CD4-positive, alpha-beta memory T cell (primary cell): ENCODE results near the gene GABRB3. TPM values are rescaled to one million over a fixed set of nuclear protein-coding genes. Genes with fewer than 3 reads are reported as not detected.

Experiments
- CTCF ChIA-PET: fragments of 350-600 bp; sonication (Branson Sonifier 250); formaldehyde crosslinking; loops from one replicate; lab custom pipeline; 2021; ENCODE audit warnings: inconsistent platforms; ENCODE audit not compliant: partially characterized antibody; lab: Charles Lee
- POLR2A ChIA-PET: fragments of 350-600 bp; sonication (Branson Sonifier 250); formaldehyde crosslinking; loops from one replicate; lab custom pipeline; 2021; ENCODE audit not compliant: partially characterized antibody; lab: Charles Lee
- DNase-seq, 5 donors: peaks; one replicate each; pipeline versions ENCODE4 v3.0.0 to v3.0.0-alpha.2; 2020 to 2022; ENCODE audit warnings: mixed read lengths in 1 of 5
- H3K27ac ChIP-seq: one replicate; pipeline ENCODE4 v1.7.0; 2013; ENCODE audit warnings: low read depth, low read length
- H3K27me3 ChIP-seq: 2 replicates; pipeline ENCODE4 v1.7.0; 2013; ENCODE audit warnings: mild to moderate bottlenecking, low read length, moderate library complexity; ENCODE audit not compliant: insufficient read depth
- H3K36me3 ChIP-seq: 2 replicates; pipeline ENCODE4 v1.7.0; 2013; ENCODE audit warnings: mild to moderate bottlenecking, low read length, moderate library complexity; ENCODE audit not compliant: insufficient read depth
- H3K4me1 ChIP-seq: 2 replicates; pipeline ENCODE4 v1.7.0; 2013; ENCODE audit warnings: mild to moderate bottlenecking, low read length, moderate library complexity; ENCODE audit not compliant: insufficient read depth
- H3K4me3 ChIP-seq, 2 donors: one replicate each; pipeline ENCODE4 v1.7.0; 2013; ENCODE audit warnings: low read length in 2 of 2, mild to moderate bottlenecking in 1 of 2
- H3K9me3 ChIP-seq, 2 donors: one replicate each; pipeline ENCODE4 v1.7.0; 2013; ENCODE audit warnings: low read length in 2 of 2, control low read depth in 1 of 2; ENCODE audit not compliant: control insufficient read depth in 1 of 2
- H3K27ac Mint-ChIP-seq, 7 donors: one replicate each; pipeline ENCODE4 v1.8.0; 2020 to 2021; ENCODE audit warnings: mixed read lengths in 7 of 7, mild to moderate bottlenecking in 6 of 7, inconsistent platforms in 3 of 7, moderate library complexity in 3 of 7
- H3K27me3 Mint-ChIP-seq, 2 donors: one replicate each; pipeline ENCODE4 v1.8.0; 2020 to 2021; ENCODE audit warnings: mixed read lengths in 2 of 2
- H3K36me3 Mint-ChIP-seq, 2 donors: one replicate each; pipeline ENCODE4 v1.8.0; 2020 to 2021; ENCODE audit warnings: mixed read lengths in 2 of 2, inconsistent platforms in 1 of 2, mild to moderate bottlenecking in 1 of 2
- H3K4me1 Mint-ChIP-seq, 4 donors: one replicate each; pipeline ENCODE4 v1.8.0; 2020 to 2021; ENCODE audit warnings: mixed read lengths in 4 of 4, mild to moderate bottlenecking in 1 of 4
- H3K4me3 Mint-ChIP-seq, 8 donors: one replicate each; pipeline ENCODE4 v1.8.0; 2020 to 2021; ENCODE audit warnings: mixed read lengths in 8 of 8, mild to moderate bottlenecking in 7 of 8, moderate library complexity in 6 of 8, inconsistent platforms in 3 of 8
- H3K9me3 Mint-ChIP-seq, 8 donors: one replicate each; pipeline ENCODE4 v1.8.0; 2020 to 2021; ENCODE audit warnings: mixed read lengths in 8 of 8, mild to moderate bottlenecking in 5 of 8, inconsistent platforms in 3 of 8, moderate library complexity in 1 of 8
- intact Hi-C: fragments of 100-400 bp; cut with micrococcal nuclease; formaldehyde crosslinking; loops from one replicate; pipeline ENCODE4 v1.15.1; 2023
- polyA plus RNA-seq, 2 donors: library from polyadenylated mRNA; unstranded; fragments of 300-500 nt; fragmentation: Illumina TruSeq; gene quantifications; one replicate each; pipeline ENCODE4 v1.2.3, GENCODE V29; 2021
- total RNA-seq, 2 experiments: library from RNA; stranded (reverse); gene quantifications; one replicate each; pipeline ENCODE4 v1.2.3, GENCODE V29; 2021

The GABRB3 gene
- total and polyA plus RNA-seq, 4 experiments from 2014 or later, result 0.06 to 0.08 TPM; not detected in 2

- H3K9me3 ChIP-seq, result no peaks in the 10 kb centered on the region
- Mint-ChIP-seq H3K4me1 (no peaks in the 10 kb centered on the region), H3K27me3 (no peaks in the 10 kb centered on the region), H3K27ac (no peak overlapping the region), H3K9me3 (peaks cover 0 to 16% (median 7%) of the 10 kb centered on the region in 8 donors), H3K36me3 (no peaks in the 10 kb centered on the region), H3K4me3 (no peak overlapping the region)
- ChIA-PET CTCF (no interaction called here), POLR2A (no interaction called here)
- no peaks in the 10 kb centered on the region for H3K36me3 ChIP-seq
- no peaks in the 10 kb centered on the region for H3K27me3 ChIP-seq
- H3K4me1 ChIP-seq, result no peaks in the 10 kb centered on the region
- no peak overlapping the region for H3K4me3 ChIP-seq
- DNase-seq, result no peak
- intact Hi-C loops, result no loop called here
- H3K27ac ChIP-seq, result no peak overlapping the region
Measured at GRCh38 chr15:26661748-26662147, 111.1 kb downstream of the GABRB3 start.

- ChIA-PET POLR2A (no interaction called here), CTCF (no interaction called here)
- Histone ChIP-seq H3K27me3 (no peaks in the 10 kb centered on the region), H3K4me1 (no peaks in the 10 kb centered on the region), H3K27ac (no peak overlapping the region), H3K36me3 (no peaks in the 10 kb centered on the region), H3K9me3 (no peaks in the 10 kb centered on the region), H3K4me3 (no peak overlapping the region)
- no peaks in the 10 kb centered on the region for H3K4me1 Mint-ChIP-seq
- no peak overlapping the region for H3K4me3 Mint-ChIP-seq
- intact Hi-C loops, result no loop called here
- H3K9me3 Mint-ChIP-seq, result peaks cover 0 to 16% (median 7%) of the 10 kb centered on the region in 8 donors
- no peaks in the 10 kb centered on the region for H3K27me3 Mint-ChIP-seq
- H3K27ac Mint-ChIP-seq, result no peak overlapping the region
- H3K36me3 Mint-ChIP-seq, result no peaks in the 10 kb centered on the region
- no peak for DNase-seq
Measured at GRCh38 chr15:26661107-26661506, 111.8 kb downstream of the GABRB3 start.

DNA sequence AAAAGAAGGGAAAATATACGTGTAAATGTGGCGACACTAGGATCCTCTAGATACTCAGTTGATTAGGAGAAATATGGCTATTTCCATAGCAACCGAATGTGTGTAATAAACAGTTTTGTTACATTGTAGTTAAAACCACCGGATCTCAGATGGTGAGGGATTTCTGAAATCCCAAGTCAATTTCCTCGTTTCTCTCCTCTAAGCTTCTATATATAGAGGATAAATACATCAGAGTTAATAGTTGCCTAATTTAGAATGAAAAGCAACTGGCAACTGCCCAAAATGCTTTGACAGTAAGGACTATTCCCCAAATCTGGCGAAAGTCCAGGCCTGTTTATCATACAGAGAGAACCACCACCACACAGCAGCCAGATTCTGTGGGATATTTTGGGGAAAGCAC is 112.6 kb downstream of the GABRB3 start:
- Mint-ChIP-seq H3K4me3 (no peak overlapping the region), H3K27me3 (no peaks in the 10 kb centered on the region), H3K27ac (no peak overlapping the region), H3K36me3 (no peaks in the 10 kb centered on the region), H3K4me1 (no peaks in the 10 kb centered on the region), H3K9me3 (peaks cover 0 to 21% (median 9%) of the 10 kb centered on the region in 8 donors)
- Histone ChIP-seq H3K9me3 (no peaks in the 10 kb centered on the region), H3K27ac (no peak overlapping the region), H3K4me3 (no peak overlapping the region), H3K27me3 (no peaks in the 10 kb centered on the region), H3K4me1 (no peaks in the 10 kb centered on the region), H3K36me3 (no peaks in the 10 kb centered on the region)
- CTCF ChIA-PET, result no interaction called here
- intact Hi-C loops, result no loop called here
- POLR2A ChIA-PET, result no interaction called here
- no peak for DNase-seq

DNA sequence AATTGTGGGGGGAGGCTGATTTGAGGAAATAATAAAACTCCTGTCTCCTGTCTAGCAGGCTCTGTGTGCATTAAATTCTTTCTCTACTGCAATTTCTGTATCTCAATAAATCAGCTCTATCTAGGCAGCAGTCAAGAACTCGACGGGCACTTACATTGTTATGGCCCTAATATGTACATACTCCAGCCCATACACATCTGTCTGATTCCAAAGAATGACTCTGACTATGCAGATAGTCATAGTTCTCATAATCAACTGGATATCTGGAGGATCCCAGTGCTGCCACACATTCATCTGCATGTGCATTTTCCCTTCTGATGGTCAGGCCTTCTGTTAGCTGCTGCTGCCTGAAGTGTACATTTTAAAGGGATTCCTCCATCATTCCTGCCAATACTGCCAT is 114.6 kb downstream of the GABRB3 start:
- Mint-ChIP-seq H3K9me3 (peaks cover 0 to 19% (median 9%) of the 10 kb centered on the region in 8 donors), H3K27me3 (no peaks in the 10 kb centered on the region), H3K36me3 (no peaks in the 10 kb centered on the region), H3K27ac (no peak overlapping the region), H3K4me1 (no peaks in the 10 kb centered on the region), H3K4me3 (no peak overlapping the region)
- H3K4me1 ChIP-seq, result no peaks in the 10 kb centered on the region
- intact Hi-C loops, result no loop called here
- no peak overlapping the region for H3K27ac ChIP-seq
- peaks cover 0 to under 1% of the 10 kb centered on the region in 2 donors for H3K9me3 ChIP-seq
- DNase-seq, result no peak
- H3K4me3 ChIP-seq, result no peak overlapping the region
- no peaks in the 10 kb centered on the region for H3K36me3 ChIP-seq
- no peaks in the 10 kb centered on the region for H3K27me3 ChIP-seq
- POLR2A ChIA-PET, result no interaction called here
- CTCF ChIA-PET, result no interaction called here

DNA sequence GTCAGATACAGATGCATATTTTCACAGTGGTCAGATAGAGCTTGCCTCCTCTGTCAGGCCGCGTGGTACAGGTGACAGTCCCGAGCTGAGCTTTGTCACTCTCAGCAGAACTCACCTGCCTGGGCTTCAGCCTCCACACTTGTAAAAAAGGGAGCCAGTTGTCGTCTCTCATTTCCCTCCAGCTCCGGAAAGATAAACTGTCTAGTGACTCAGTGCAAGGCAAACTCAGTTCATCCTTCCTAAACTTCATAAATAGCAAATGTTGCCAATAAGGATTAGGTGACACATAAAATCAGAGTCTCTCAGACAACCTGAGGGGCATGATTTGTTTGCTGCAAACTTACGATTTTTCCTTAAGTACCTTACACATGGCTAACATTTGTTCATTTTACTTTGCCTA is 116.8 kb downstream of the GABRB3 start:
- H3K9me3 ChIP-seq, result peaks cover 0 to 3% of the 10 kb centered on the region in 2 donors
- H3K36me3 ChIP-seq, result no peaks in the 10 kb centered on the region
- no peaks in the 10 kb centered on the region for H3K4me1 Mint-ChIP-seq
- no peak overlapping the region for H3K4me3 ChIP-seq
- intact Hi-C loops, result no loop called here
- no peaks in the 10 kb centered on the region for H3K27me3 ChIP-seq
- H3K4me3 Mint-ChIP-seq, result no peak overlapping the region
- no peaks in the 10 kb centered on the region for H3K36me3 Mint-ChIP-seq
- POLR2A ChIA-PET, result no interaction called here
- H3K27ac ChIP-seq, result no peak overlapping the region
- CTCF ChIA-PET, result no interaction called here
- H3K27ac Mint-ChIP-seq, result no peak overlapping the region
- H3K9me3 Mint-ChIP-seq, result peaks cover 0 to 22% (median 11%) of the 10 kb centered on the region in 8 donors
- DNase-seq, result no peak
- H3K4me1 ChIP-seq, result no peaks in the 10 kb centered on the region
- no peaks in the 10 kb centered on the region for H3K27me3 Mint-ChIP-seq

- H3K27ac Mint-ChIP-seq, result no peak overlapping the region
- H3K4me3 Mint-ChIP-seq, result no peak overlapping the region
- Histone ChIP-seq H3K4me1 (no peaks in the 10 kb centered on the region), H3K27ac (no peak overlapping the region), H3K4me3 (no peak overlapping the region), H3K27me3 (no peaks in the 10 kb centered on the region), H3K9me3 (peaks cover 0 to 3% of the 10 kb centered on the region in 2 donors), H3K36me3 (no peaks in the 10 kb centered on the region)
- H3K36me3 Mint-ChIP-seq, result no peaks in the 10 kb centered on the region
- ChIA-PET POLR2A (no interaction called here), CTCF (no interaction called here)
- no peaks in the 10 kb centered on the region for H3K27me3 Mint-ChIP-seq
- no peak for DNase-seq
- intact Hi-C loops, result no loop called here
- H3K9me3 Mint-ChIP-seq, result peaks cover 2 to 48% (median 18%) of the 10 kb centered on the region in 8 donors
- H3K4me1 Mint-ChIP-seq, result no peaks in the 10 kb centered on the region
Measured at GRCh38 chr15:26651909-26652308, 121.0 kb downstream of the GABRB3 start.

- no peaks in the 10 kb centered on the region for H3K4me1 Mint-ChIP-seq
- no peaks in the 10 kb centered on the region for H3K27me3 Mint-ChIP-seq
- H3K27ac Mint-ChIP-seq, result no peak overlapping the region
- H3K4me3 Mint-ChIP-seq, result no peak overlapping the region
- ChIA-PET CTCF (no interaction called here), POLR2A (no interaction called here)
- H3K9me3 ChIP-seq, result peaks cover 0 to 3% of the 10 kb centered on the region in 2 donors
- peaks cover 4 to 45% (median 17%) of the 10 kb centered on the region in 8 donors for H3K9me3 Mint-ChIP-seq
- H3K4me3 ChIP-seq, result no peak overlapping the region
- no peaks in the 10 kb centered on the region for H3K36me3 Mint-ChIP-seq
- H3K27ac ChIP-seq, result no peak overlapping the region
- H3K36me3 ChIP-seq, result no peaks in the 10 kb centered on the region
- DNase-seq, result no peak
- intact Hi-C loops, result no loop called here
- H3K4me1 ChIP-seq, result no peaks in the 10 kb centered on the region
- H3K27me3 ChIP-seq, result no peaks in the 10 kb centered on the region
Measured at GRCh38 chr15:26648676-26649075, 124.2 kb downstream of the GABRB3 start.

- Histone ChIP-seq H3K9me3 (no peaks in the 10 kb centered on the region), H3K4me3 (no peak overlapping the region), H3K27me3 (no peaks in the 10 kb centered on the region), H3K36me3 (no peaks in the 10 kb centered on the region), H3K4me1 (no peaks in the 10 kb centered on the region), H3K27ac (no peak overlapping the region)
- H3K27ac Mint-ChIP-seq, result no peak overlapping the region
- intact Hi-C loops, result no loop called here
- H3K36me3 Mint-ChIP-seq, result no peaks in the 10 kb centered on the region
- H3K4me1 Mint-ChIP-seq, result no peaks in the 10 kb centered on the region
- H3K4me3 Mint-ChIP-seq, result no peak overlapping the region
- DNase-seq, result no peak
- no peaks in the 10 kb centered on the region for H3K27me3 Mint-ChIP-seq
- peaks cover 5 to 39% (median 15%) of the 10 kb centered on the region in 8 donors for H3K9me3 Mint-ChIP-seq
- ChIA-PET POLR2A (no interaction called here), CTCF (no interaction called here)
Measured at GRCh38 chr15:26644948-26645347, 127.9 kb downstream of the GABRB3 start.
